Skeletal muscle satellite cell (primary cell): ENCODE measurements around the gene ZDHHC14.

Experiments used
- H3K27me3 ChIP-seq: 2 replicates; pipeline ENCODE4 v1.7.0; 2013; ENCODE audit warnings: low read length; ENCODE audit not compliant: control insufficient read depth, insufficient read depth
- H3K36me3 ChIP-seq: 2 replicates; pipeline ENCODE4 v1.7.0; 2013; ENCODE audit warnings: mild to moderate bottlenecking, control low read depth, low read length; ENCODE audit not compliant: insufficient read depth
- H3K4me1 ChIP-seq: 2 replicates; pipeline ENCODE4 v1.7.0; 2013; ENCODE audit warnings: low read length; ENCODE audit not compliant: control insufficient read depth, insufficient read depth
- H3K4me2 ChIP-seq: 2 replicates; pipeline ENCODE4 v1.7.0; 2013; ENCODE audit warnings: mild to moderate bottlenecking, low read length
- H3K4me3 ChIP-seq: 2 replicates; pipeline ENCODE4 v1.7.0; 2013; ENCODE audit warnings: low read length
- H3K9ac ChIP-seq: 2 replicates; pipeline ENCODE4 v1.7.0; 2013; ENCODE audit warnings: mild to moderate bottlenecking, low read depth, low read length, moderate library complexity
- H3K9me3 ChIP-seq: replicated peaks from 2 replicates; pipeline ENCODE4 v1.7.0; 2013; ENCODE audit warnings: mild to moderate bottlenecking, control low read depth, low read length

ZDHHC14 gene

GRCh38 chr6:157450931-157451742, 70.1 kb downstream of the ZDHHC14 start:
- Histone ChIP-seq H3K36me3 (no peaks in the 10 kb centered on the region), H3K4me2 (no peak overlapping the region), H3K9ac (no peak overlapping the region), H3K9me3 (no peaks in the 10 kb centered on the region), H3K4me1 (no peaks in the 10 kb centered on the region), H3K4me3 (no peak overlapping the region), H3K27me3 (no peaks in the 10 kb centered on the region)

DNA sequence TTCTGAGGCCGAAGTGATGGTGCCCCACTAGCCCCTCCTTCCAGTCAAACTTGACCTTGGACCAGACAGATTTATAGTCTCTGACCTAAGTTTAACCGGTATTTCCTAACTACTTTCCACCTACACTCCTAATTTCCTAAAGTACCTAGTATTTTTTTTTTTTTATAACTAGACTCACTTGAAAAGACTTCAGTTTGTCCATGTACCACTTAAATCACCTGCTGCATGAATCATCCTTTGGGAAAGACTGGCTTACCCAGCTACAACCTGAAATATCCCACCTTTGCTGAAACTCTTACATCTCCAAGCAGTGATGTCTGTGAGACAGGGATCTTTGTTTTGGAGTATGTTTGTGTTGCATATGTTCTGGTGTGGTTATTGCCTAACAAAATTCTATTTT, 71.1 kb downstream of the ZDHHC14 start:
- no peak overlapping the region for H3K9ac ChIP-seq
- H3K36me3 ChIP-seq = no peaks in the 10 kb centered on the region
- H3K27me3 ChIP-seq = no peaks in the 10 kb centered on the region
- H3K9me3 ChIP-seq = no peaks in the 10 kb centered on the region
- no peak overlapping the region for H3K4me3 ChIP-seq
- no peak overlapping the region for H3K4me2 ChIP-seq
- H3K4me1 ChIP-seq = no peaks in the 10 kb centered on the region

- no peaks in the 10 kb centered on the region for H3K4me1 ChIP-seq
- H3K36me3 ChIP-seq = no peaks in the 10 kb centered on the region
- no peaks in the 10 kb centered on the region for H3K27me3 ChIP-seq
- H3K4me3 ChIP-seq = no peak overlapping the region
- no peak overlapping the region for H3K4me2 ChIP-seq
- no peaks in the 10 kb centered on the region for H3K9me3 ChIP-seq
- no peak overlapping the region for H3K9ac ChIP-seq
Observed at GRCh38 chr6:157453131-157453530, 72.1 kb downstream of the ZDHHC14 start.

- H3K27me3 ChIP-seq = no peaks in the 10 kb centered on the region
- H3K9ac ChIP-seq = no peak overlapping the region
- no peaks in the 10 kb centered on the region for H3K4me1 ChIP-seq
- no peak overlapping the region for H3K4me3 ChIP-seq
- H3K9me3 ChIP-seq = no peaks in the 10 kb centered on the region
- H3K36me3 ChIP-seq = no peaks in the 10 kb centered on the region
- H3K4me2 ChIP-seq = no peak overlapping the region
Observed at GRCh38 chr6:157453978-157454377, 73.0 kb downstream of the ZDHHC14 start.

DNA sequence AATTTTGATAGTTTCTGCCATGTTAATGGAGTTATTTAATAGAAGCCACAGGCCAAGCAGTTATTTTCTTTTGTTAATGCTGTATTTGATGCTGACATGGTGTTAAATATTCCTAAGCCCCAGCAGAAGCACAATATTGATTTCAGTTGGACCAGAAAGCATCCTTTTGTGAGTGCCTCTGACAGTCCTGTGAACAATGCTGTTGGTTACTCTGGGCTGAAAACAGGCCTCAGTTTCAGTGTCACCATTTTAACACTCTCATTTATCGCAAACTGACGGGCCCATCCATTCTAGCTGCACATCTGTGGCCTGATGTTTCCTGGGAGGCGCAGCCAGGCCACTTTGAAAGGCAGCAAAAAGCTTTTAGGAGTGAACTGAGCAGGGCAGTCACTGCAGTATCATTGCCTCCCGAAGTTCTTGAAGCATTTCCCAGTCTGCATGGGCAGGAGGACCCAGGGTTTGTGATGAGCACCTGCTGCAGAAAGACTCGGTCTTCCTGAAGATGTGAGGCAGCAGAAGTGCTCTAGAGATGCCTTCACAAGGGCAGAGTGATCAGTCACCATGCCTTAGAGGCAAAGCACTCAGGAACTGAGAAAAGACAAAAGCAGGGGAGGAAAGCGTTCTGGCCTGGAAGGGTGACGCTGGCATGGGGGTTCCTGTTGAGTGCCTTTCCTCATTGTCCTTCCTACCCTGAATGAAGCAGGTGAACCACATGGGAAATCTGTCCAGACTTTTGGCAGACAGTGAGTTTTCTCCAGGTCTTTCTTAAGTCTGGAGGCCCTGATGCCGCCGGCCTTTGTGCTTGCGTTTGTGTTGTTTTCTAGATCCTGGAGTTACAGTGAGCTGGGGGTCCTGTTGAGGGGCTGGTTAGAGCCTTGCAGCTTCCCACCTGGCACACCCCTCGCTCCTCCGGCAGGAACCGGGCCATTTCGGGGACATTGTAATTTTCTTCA, 74.0 kb downstream of the ZDHHC14 start:
- Histone ChIP-seq H3K4me3 (no peak overlapping the region), H3K9ac (no peak overlapping the region), H3K9me3 (no peaks in the 10 kb centered on the region), H3K4me2 (no peak overlapping the region), H3K36me3 (no peaks in the 10 kb centered on the region), H3K4me1 (no peaks in the 10 kb centered on the region), H3K27me3 (no peaks in the 10 kb centered on the region)

GRCh38 chr6:157455731-157456523, 74.9 kb downstream of the ZDHHC14 start:
- Histone ChIP-seq H3K36me3 (no peaks in the 10 kb centered on the region), H3K4me3 (no peak overlapping the region), H3K9ac (no peak overlapping the region), H3K9me3 (no peaks in the 10 kb centered on the region), H3K4me1 (no peaks in the 10 kb centered on the region), H3K27me3 (no peaks in the 10 kb centered on the region), H3K4me2 (no peak overlapping the region)

- Histone ChIP-seq H3K27me3 (no peaks in the 10 kb centered on the region), H3K4me1 (no peaks in the 10 kb centered on the region), H3K36me3 (no peaks in the 10 kb centered on the region), H3K9me3 (no peaks in the 10 kb centered on the region), H3K9ac (no peak overlapping the region), H3K4me2 (no peak overlapping the region), H3K4me3 (no peak overlapping the region)
Observed at GRCh38 chr6:157456524-157456829, 75.5 kb downstream of the ZDHHC14 start.

GRCh38 chr6:157457787-157458186, 76.8 kb downstream of the ZDHHC14 start:
- Histone ChIP-seq H3K9me3 (no peaks in the 10 kb centered on the region), H3K4me3 (no peak overlapping the region), H3K27me3 (no peaks in the 10 kb centered on the region), H3K4me2 (no peak overlapping the region), H3K4me1 (no peaks in the 10 kb centered on the region), H3K36me3 (no peaks in the 10 kb centered on the region), H3K9ac (no peak overlapping the region)

- H3K9me3 ChIP-seq = no peaks in the 10 kb centered on the region
- H3K4me2 ChIP-seq = no peak overlapping the region
- no peak overlapping the region for H3K4me3 ChIP-seq
- H3K36me3 ChIP-seq = no peaks in the 10 kb centered on the region
- H3K27me3 ChIP-seq = no peaks in the 10 kb centered on the region
- H3K4me1 ChIP-seq = no peaks in the 10 kb centered on the region
- H3K9ac ChIP-seq = no peak overlapping the region
Observed at GRCh38 chr6:157459327-157459726, 78.3 kb downstream of the ZDHHC14 start.

- H3K9me3 ChIP-seq = no peaks in the 10 kb centered on the region
- H3K4me3 ChIP-seq = no peak overlapping the region
- H3K9ac ChIP-seq = no peak overlapping the region
- no peaks in the 10 kb centered on the region for H3K27me3 ChIP-seq
- no peaks in the 10 kb centered on the region for H3K4me1 ChIP-seq
- H3K36me3 ChIP-seq = no peaks in the 10 kb centered on the region
- H3K4me2 ChIP-seq = no peak overlapping the region
Observed at GRCh38 chr6:157460182-157460999, 79.4 kb downstream of the ZDHHC14 start.
